AG08396 (cell line): ENCODE data around the gene CRP.
"Not testable (repeated sequence)": the region's sequence is repeated elsewhere in the genome, so short reads cannot be mapped to it uniquely, and the experiment has no call there.

Source experiments
- DNase-seq: peaks from one replicate; pipeline ENCODE4 v3.0.0; 2012; ENCODE audit warnings: low spot score, mixed read lengths

The CRP gene

DNA sequence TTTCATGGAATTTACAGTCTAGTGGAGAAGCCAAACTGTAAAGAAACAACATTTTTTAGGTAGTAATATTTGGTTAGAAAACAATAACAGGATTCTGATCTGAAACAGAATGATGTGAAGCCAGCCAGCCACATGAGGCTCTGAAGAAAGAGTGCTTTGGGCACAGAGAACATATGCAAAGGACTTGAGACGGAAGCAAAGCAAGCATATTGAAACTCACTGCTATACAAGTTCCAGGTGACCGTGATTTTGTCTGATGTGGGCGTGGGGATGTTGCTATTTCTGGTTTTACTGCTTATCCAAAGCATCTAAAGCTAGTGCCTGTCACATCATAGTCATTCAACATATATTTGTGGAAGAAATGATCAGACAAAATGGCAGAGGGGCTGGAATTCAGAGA lies 14.7 kb downstream of the CRP start:
- DNase-seq, result no peak

GRCh38 chr1:159699246-159699645 lies 15.1 kb downstream of the CRP start:
- DNase-seq, result no peak

DNA sequence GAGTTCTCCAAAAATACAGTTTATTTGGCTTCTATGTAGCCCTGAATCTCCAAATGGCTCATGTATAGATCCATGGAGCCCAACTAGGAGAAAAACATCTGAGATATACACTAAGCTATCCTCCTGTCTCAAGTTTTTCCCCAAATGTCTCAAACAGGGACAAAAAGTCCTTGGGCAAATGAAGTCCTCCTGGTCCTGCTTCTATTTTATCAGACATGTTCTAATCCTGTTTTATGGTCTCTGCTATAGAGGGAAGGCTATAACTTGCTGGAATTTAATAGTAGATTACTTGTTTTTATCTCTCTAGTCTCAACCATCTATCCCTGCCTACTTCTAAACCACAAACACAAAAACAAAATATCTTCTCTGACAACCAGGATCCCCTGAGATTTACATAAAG lies 26.9 kb downstream of the CRP start:
- DNase-seq, result no peak

DNA sequence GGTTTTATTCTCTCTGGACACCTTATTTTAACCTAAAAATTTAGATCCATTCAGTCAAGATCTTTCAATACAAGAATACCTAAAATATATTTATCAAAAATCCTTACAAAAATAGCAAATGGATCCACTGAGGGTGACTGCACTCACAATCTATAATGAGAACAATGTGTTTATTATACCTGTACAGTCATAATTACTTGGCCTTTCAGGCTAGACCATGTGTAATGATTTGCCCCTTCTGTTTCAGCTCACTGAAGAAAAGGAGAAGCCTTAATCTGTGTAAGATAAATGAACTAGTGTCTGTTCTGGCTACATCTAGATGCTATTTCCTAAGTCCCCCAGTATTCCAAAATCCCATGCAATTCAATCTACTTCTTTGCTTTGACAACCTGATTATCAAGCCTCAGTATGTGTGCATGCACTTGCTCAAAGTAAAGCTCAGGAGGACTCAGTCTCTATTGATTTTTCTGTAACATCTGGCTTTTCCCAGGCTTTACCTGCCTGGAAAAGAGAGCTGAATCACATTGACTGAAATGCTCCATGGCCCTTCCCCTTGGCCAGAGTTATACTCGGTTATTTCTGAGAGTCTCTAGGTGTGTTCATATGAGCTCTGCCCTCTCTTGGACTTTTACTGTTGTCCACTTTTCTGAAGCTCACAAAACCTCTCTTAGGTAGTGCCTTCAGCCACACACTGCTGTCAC lies 27.6 kb downstream of the CRP start:
- no peak for DNase-seq

DNA sequence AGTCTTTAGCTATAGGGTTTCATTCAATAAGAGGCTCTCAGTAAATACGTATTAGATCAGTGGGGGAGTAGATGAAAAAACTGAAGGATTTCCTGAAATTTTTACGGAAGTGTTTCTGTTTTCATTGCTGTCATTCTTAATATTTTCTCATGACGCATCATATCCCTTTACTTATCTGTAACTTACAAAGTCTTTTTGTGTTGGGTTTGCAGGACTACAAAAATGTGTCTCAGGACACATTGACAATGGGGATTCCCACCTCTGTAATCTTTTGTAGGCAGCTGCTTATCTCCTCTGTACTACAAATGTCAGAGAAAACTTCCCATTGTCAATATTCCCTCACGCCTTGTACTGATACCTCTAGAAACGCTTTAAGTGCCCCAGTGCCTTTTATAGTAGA lies 35.5 kb downstream of the CRP start:
- no peak for DNase-seq

- no peak for DNase-seq
Measured at GRCh38 chr1:159675046-159675445, 39.3 kb downstream of the CRP start.

DNA sequence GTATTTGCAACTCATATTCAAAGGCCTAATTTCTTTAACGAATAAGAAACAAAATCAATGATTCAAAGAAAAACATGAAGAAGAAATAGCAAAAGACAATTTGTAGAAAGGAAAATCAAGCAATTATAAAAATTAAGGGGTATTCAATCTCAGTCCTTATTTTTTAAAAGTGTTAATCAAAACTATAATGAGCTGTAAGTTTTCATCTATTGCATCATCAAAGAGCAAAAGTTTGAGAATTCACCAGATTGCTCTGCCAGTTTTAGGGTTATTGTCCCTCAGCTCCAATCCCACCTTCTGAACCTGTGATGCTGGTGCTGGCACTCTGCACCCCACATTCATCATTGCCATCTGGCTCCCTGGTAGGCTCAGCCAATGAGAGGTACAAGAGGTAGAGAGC lies 42.0 kb downstream of the CRP start:
- DNase-seq, result not testable (repeated sequence)

GRCh38 chr1:159669338-159669737 lies 45.1 kb downstream of the CRP start:
- no peak for DNase-seq

DNA sequence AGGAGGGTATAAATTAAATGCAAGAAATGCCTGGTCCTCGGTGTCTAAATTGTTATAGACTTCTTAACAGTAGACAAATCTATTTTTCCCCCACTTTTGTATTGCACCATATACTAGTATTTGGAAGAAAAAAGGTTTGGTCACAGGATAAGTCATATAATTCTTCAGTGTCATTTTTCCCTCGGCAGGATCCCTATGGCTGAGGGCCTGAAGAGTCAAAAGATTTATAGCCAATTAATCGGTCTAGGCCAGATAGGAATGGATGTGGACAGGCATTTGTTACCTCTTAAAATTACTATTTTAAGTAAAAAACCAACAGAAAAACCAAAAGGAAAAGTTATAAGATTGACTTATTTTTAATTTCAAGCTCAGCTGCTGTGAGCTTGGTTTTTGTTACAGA lies 45.6 kb downstream of the CRP start:
- DNase-seq, result no peak

DNA sequence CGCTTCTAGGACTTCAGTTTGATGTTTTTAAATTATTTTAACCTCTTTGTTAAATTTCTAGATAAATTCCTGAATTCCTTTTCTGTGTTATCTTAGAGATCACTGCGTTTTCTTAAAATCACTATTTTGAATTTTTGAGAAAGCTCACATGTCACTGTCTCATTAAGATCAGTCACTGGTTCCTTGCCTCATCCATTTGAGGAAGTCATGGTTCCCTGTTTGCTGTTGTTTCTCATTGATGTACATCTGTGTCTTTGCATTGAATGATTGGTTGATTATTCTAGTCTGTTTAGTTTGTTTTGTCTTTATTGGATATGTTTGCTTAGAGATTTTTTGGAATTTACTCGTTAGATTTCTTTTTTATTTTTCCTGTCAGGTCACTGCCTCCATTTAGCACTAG lies 50.1 kb downstream of the CRP start:
- no peak for DNase-seq

DNA sequence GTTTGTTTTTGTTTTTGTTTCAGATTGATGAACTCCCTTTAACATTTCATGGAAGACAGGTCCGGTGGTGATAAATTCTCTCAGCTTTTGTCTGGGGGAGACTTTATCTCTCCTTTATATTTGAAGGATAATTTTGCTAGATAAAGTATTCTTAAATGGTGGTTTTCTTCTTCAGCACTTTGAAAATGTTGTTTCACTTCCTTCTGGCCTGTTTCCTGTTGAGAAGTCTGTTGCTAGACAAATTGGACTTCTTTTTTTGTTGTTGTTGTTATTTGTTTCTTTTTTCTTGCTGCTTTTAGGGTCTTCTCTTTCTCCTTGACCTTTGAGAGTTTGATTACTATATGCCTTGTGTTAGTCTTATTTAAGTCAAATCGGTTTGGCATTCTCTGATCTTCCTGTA lies 50.8 kb downstream of the CRP start:
- DNase-seq, result no peak
